GM12878 (cell line): ENCODE results near the gene OR51E2. TPM values are rescaled to one million over a fixed set of nuclear protein-coding genes. Genes with fewer than 3 reads are reported as not detected.

Experiments
- polyA plus RNA-seq, 11 experiments: library from polyadenylated mRNA; depleted of rRNA in 4 of 11; unstranded in 6 of 11; stranded (reverse) in 5 of 11; fragments of >200 nt; fragmentation: Nextera tagmentation in 4 of 11; fragmentation: Illumina TruSeq in 1 of 11; extraction: Ambion mirVana in 4 of 11; extraction: Trizol in 1 of 11; gene quantifications; 1 replicate in 1 of 11; 2 replicates in 10 of 11; pipeline versions ENCODE4 v1.2.1 to v1.2.3, GENCODE V29; 2011 to 2016; ENCODE audit warnings: inconsistent platforms in 2 of 11, missing spikeins in 2 of 11, low read depth in 1 of 11
- total RNA-seq, 4 experiments: library from RNA; depleted of rRNA in 3 of 4; stranded (reverse); fragments of >200 nt in 3 of 4; fragmentation: Illumina TruSeq in 1 of 4; extraction: Trizol in 1 of 4; gene quantifications; 2 replicates each; pipeline versions ENCODE4 v1.2.1 to v1.2.3, GENCODE V29; 2013 to 2021

OR51E2 gene
- total and polyA plus RNA-seq, 10 of the 15 experiments (the other 5 are each of a cell fraction or from before 2014, with no cell fraction given), result not detected

Other genes with a start within 250 kb of the OR51E2 start
Only the 7 nearest of the 18 such genes appear.
- not detected in 2 replicates for gene OR52I1, start 103.8 kb downstream of the OR51E2 start, total RNA-seq (2014; rRNA removed)
- gene OR52I1, start 103.8 kb downstream of the OR51E2 start, total RNA-seq (2014; rRNA removed; fragmentation: Illumina TruSeq; extraction: Trizol), result not detected in 2 replicates
- not detected in 2 replicates for gene OR52I1, start 103.8 kb downstream of the OR51E2 start, total RNA-seq (2021)
- not detected in 2 replicates for gene OR52I1, start 103.8 kb downstream of the OR51E2 start, polyA plus RNA-seq (2011; rRNA removed)
- not detected in 2 replicates for gene OR52I1, start 103.8 kb downstream of the OR51E2 start, polyA plus RNA-seq (2014; fragmentation: Illumina TruSeq; extraction: Trizol)
- not detected for gene OR52I1, start 103.8 kb downstream of the OR51E2 start, polyA plus RNA-seq (2014; fragmentation: Nextera tagmentation; extraction: Ambion mirVana)
- not detected in 2 replicates for gene OR52I1, start 103.8 kb downstream of the OR51E2 start, polyA plus RNA-seq (2014; rRNA removed)
- not detected for gene OR52I1, start 103.8 kb downstream of the OR51E2 start, polyA plus RNA-seq (2016; fragmentation: Nextera tagmentation; extraction: Ambion mirVana)
- gene TRIM68, start 89.6 kb downstream of the OR51E2 start, total RNA-seq (2014; rRNA removed), result 9.5 and 10.5 TPM in 2 replicates
- 7.0 and 7.6 TPM in 2 replicates for gene TRIM68, start 89.6 kb downstream of the OR51E2 start, total RNA-seq (2014; rRNA removed; fragmentation: Illumina TruSeq; extraction: Trizol)
- gene TRIM68, start 89.6 kb downstream of the OR51E2 start, total RNA-seq (2021), result 11.2 and 13.7 TPM in 2 replicates
- gene TRIM68, start 89.6 kb downstream of the OR51E2 start, polyA plus RNA-seq (2011; rRNA removed), result 4.8 and 7.0 TPM in 2 replicates
- gene TRIM68, start 89.6 kb downstream of the OR51E2 start, polyA plus RNA-seq (2014; fragmentation: Illumina TruSeq; extraction: Trizol), result 10.6 and 12.6 TPM in 2 replicates
- 1 to 10 TPM; 3.3 to 5.4 TPM for gene TRIM68, start 89.6 kb downstream of the OR51E2 start, polyA plus RNA-seq (2014; fragmentation: Nextera tagmentation; extraction: Ambion mirVana)
- gene TRIM68, start 89.6 kb downstream of the OR51E2 start, polyA plus RNA-seq (2014; rRNA removed), result 7.5 and 8.0 TPM in 2 replicates
- 1 to 10 TPM; 8.9 to 9.2 TPM for gene TRIM68, start 89.6 kb downstream of the OR51E2 start, polyA plus RNA-seq (2016; fragmentation: Nextera tagmentation; extraction: Ambion mirVana)
- 0.06 TPM in 1 of 2 replicates, not detected in the other for gene OR51D1, start 60.4 kb downstream of the OR51E2 start, total RNA-seq (2014; rRNA removed)
- gene OR51D1, start 60.4 kb downstream of the OR51E2 start, total RNA-seq (2014; rRNA removed; fragmentation: Illumina TruSeq; extraction: Trizol), result not detected in 2 replicates
- not detected in 2 replicates for gene OR51D1, start 60.4 kb downstream of the OR51E2 start, total RNA-seq (2021)
- not detected in 2 replicates for gene OR51D1, start 60.4 kb downstream of the OR51E2 start, polyA plus RNA-seq (2011; rRNA removed)
- gene OR51D1, start 60.4 kb downstream of the OR51E2 start, polyA plus RNA-seq (2014; fragmentation: Illumina TruSeq; extraction: Trizol), result not detected in 2 replicates
- not detected for gene OR51D1, start 60.4 kb downstream of the OR51E2 start, polyA plus RNA-seq (2014; fragmentation: Nextera tagmentation; extraction: Ambion mirVana)
- 0.03 TPM in 1 of 2 replicates, not detected in the other for gene OR51D1, start 60.4 kb downstream of the OR51E2 start, polyA plus RNA-seq (2014; rRNA removed)
- gene OR51D1, start 60.4 kb downstream of the OR51E2 start, polyA plus RNA-seq (2016; fragmentation: Nextera tagmentation; extraction: Ambion mirVana), result not detected
- gene OR51E1, start 53.9 kb downstream of the OR51E2 start, total RNA-seq (2014; rRNA removed), result not detected in 2 replicates
- not detected in 2 replicates for gene OR51E1, start 53.9 kb downstream of the OR51E2 start, total RNA-seq (2014; rRNA removed; fragmentation: Illumina TruSeq; extraction: Trizol)
- gene OR51E1, start 53.9 kb downstream of the OR51E2 start, total RNA-seq (2021), result not detected in 2 replicates
- not detected in 2 replicates for gene OR51E1, start 53.9 kb downstream of the OR51E2 start, polyA plus RNA-seq (2011; rRNA removed)
- gene OR51E1, start 53.9 kb downstream of the OR51E2 start, polyA plus RNA-seq (2014; fragmentation: Illumina TruSeq; extraction: Trizol), result not detected in 2 replicates
- gene OR51E1, start 53.9 kb downstream of the OR51E2 start, polyA plus RNA-seq (2014; fragmentation: Nextera tagmentation; extraction: Ambion mirVana), result not detected
- gene OR51E1, start 53.9 kb downstream of the OR51E2 start, polyA plus RNA-seq (2014; rRNA removed), result not detected in 2 replicates
- gene OR51E1, start 53.9 kb downstream of the OR51E2 start, polyA plus RNA-seq (2016; fragmentation: Nextera tagmentation; extraction: Ambion mirVana), result not detected
- not detected in 2 replicates for gene MMP26, start 6.9 kb upstream of the OR51E2 start, total RNA-seq (2014; rRNA removed)
- not detected in 2 replicates for gene MMP26, start 6.9 kb upstream of the OR51E2 start, total RNA-seq (2014; rRNA removed; fragmentation: Illumina TruSeq; extraction: Trizol)
- gene MMP26, start 6.9 kb upstream of the OR51E2 start, total RNA-seq (2021), result not detected in 2 replicates
- gene MMP26, start 6.9 kb upstream of the OR51E2 start, polyA plus RNA-seq (2011; rRNA removed), result not detected in 2 replicates
- not detected in 2 replicates for gene MMP26, start 6.9 kb upstream of the OR51E2 start, polyA plus RNA-seq (2014; fragmentation: Illumina TruSeq; extraction: Trizol)
- gene MMP26, start 6.9 kb upstream of the OR51E2 start, polyA plus RNA-seq (2014; fragmentation: Nextera tagmentation; extraction: Ambion mirVana), result not detected
- gene MMP26, start 6.9 kb upstream of the OR51E2 start, polyA plus RNA-seq (2014; rRNA removed), result not detected in 2 replicates
- not detected for gene MMP26, start 6.9 kb upstream of the OR51E2 start, polyA plus RNA-seq (2016; fragmentation: Nextera tagmentation; extraction: Ambion mirVana)
- not detected in 2 replicates for gene OR51F1, start 72.1 kb upstream of the OR51E2 start, total RNA-seq (2014; rRNA removed)
- gene OR51F1, start 72.1 kb upstream of the OR51E2 start, total RNA-seq (2014; rRNA removed; fragmentation: Illumina TruSeq; extraction: Trizol), result not detected in 2 replicates
- gene OR51F1, start 72.1 kb upstream of the OR51E2 start, total RNA-seq (2021), result not detected in 2 replicates
- gene OR51F1, start 72.1 kb upstream of the OR51E2 start, polyA plus RNA-seq (2011; rRNA removed), result not detected in 2 replicates
- not detected in 2 replicates for gene OR51F1, start 72.1 kb upstream of the OR51E2 start, polyA plus RNA-seq (2014; fragmentation: Illumina TruSeq; extraction: Trizol)
- not detected for gene OR51F1, start 72.1 kb upstream of the OR51E2 start, polyA plus RNA-seq (2014; fragmentation: Nextera tagmentation; extraction: Ambion mirVana)
- not detected in 2 replicates for gene OR51F1, start 72.1 kb upstream of the OR51E2 start, polyA plus RNA-seq (2014; rRNA removed)
- not detected for gene OR51F1, start 72.1 kb upstream of the OR51E2 start, polyA plus RNA-seq (2016; fragmentation: Nextera tagmentation; extraction: Ambion mirVana)
- gene OR52R1, start 106.5 kb upstream of the OR51E2 start, total RNA-seq (2014; rRNA removed), result not detected in 2 replicates
- not detected in 2 replicates for gene OR52R1, start 106.5 kb upstream of the OR51E2 start, total RNA-seq (2014; rRNA removed; fragmentation: Illumina TruSeq; extraction: Trizol)
- gene OR52R1, start 106.5 kb upstream of the OR51E2 start, total RNA-seq (2021), result not detected in 2 replicates
- gene OR52R1, start 106.5 kb upstream of the OR51E2 start, polyA plus RNA-seq (2011; rRNA removed), result not detected in 2 replicates
- not detected in 2 replicates for gene OR52R1, start 106.5 kb upstream of the OR51E2 start, polyA plus RNA-seq (2014; fragmentation: Illumina TruSeq; extraction: Trizol)
- gene OR52R1, start 106.5 kb upstream of the OR51E2 start, polyA plus RNA-seq (2014; fragmentation: Nextera tagmentation; extraction: Ambion mirVana), result not detected
- not detected in 2 replicates for gene OR52R1, start 106.5 kb upstream of the OR51E2 start, polyA plus RNA-seq (2014; rRNA removed)
- gene OR52R1, start 106.5 kb upstream of the OR51E2 start, polyA plus RNA-seq (2016; fragmentation: Nextera tagmentation; extraction: Ambion mirVana), result not detected